ENCODE results near the gene FOXB2.

FOXB2 gene

DNA sequence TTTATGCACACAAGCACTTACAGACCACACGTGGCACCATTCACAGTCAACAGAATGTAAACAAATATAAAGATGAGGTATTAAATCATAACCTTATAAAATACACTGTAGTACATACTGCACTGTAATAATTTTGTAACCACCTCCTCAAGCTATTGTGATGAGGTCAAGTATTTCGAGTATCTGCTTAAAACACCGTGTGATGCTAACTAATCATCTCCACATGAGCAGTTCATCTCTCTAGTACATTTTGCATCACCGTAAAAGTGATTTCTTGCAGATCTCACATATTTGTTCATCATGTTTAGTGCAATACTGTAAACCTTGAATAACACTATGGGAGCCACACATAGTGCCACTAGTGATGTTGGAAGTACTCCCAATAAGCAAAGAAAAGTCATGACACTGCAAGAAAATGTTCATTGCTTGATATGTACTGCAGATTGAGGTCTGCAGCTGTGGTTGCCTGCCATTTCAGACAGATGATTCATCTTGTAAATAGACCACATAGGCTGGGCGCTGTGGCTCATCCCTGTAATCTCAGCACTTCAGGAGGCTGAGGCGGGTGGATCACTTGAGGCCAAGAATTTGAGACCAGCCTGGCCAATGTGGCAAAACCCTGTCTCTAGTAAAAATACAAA, 44.3 kb downstream of the FOXB2 start:
- no peak for DNase-seq (ENCODE audit: low spot score)

GRCh38 chr9:77066388-77066787, 46.9 kb downstream of the FOXB2 start:
- no peak for DNase-seq (ENCODE audit: low spot score)
